ENCODE results near the gene SLC2A2.
A peak's percentile ranks its signal among the peaks of the same experiment; 100 is the strongest.

SLC2A2 gene

DNA sequence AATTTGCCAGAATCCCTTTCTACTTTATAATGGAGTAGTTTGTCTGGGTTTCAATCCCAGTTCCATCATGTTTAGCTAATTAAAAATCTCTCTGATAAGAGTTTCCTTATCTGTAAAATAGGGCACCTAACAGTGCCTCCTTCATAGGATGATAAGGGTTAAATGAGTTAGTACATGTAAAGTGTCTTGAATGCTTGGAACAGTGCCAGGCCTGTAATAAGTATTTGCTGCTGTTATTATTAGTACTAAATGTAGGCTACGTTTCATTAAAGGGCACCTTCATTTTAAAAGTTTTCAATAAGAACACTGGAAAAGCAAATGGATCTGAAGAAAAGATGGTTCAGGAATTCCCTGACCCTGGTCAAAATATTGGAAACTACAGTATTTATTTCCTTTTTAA lies 11.8 kb upstream of the SLC2A2 start:
- no peaks in the 10 kb centered on the region for H3K9me3 ChIP-seq (ENCODE audit: control insufficient read depth, low read length)
- DNase-seq, result no peak
- H3K27ac ChIP-seq (ENCODE audit: insufficient read depth, low read length, poor library complexity, severe bottlenecking), result no peak overlapping the region
- no peaks in the 10 kb centered on the region for H3K27me3 ChIP-seq (replicated peaks; ENCODE audit: control insufficient read depth, insufficient read depth, low read length, poor library complexity, severe bottlenecking)
- no peak overlapping the region for H3K4me3 ChIP-seq (ENCODE audit: insufficient read depth, low read depth, low read length, poor library complexity, severe bottlenecking)
- no peaks in the 10 kb centered on the region for H3K36me3 ChIP-seq (ENCODE audit: control insufficient read depth, insufficient read depth, low read length)
- no peaks in the 10 kb centered on the region for H3K4me1 ChIP-seq (ENCODE audit: control insufficient read depth, insufficient read depth, low read length, poor library complexity, severe bottlenecking)

GRCh38 chr3:171028779-171029232 lies 2.3 kb upstream of the SLC2A2 start:
- no peak for DNase-seq
- H3K36me3 ChIP-seq (ENCODE audit: control insufficient read depth, insufficient read depth, low read length), result no peaks in the 10 kb centered on the region
- no peaks in the 10 kb centered on the region for H3K9me3 ChIP-seq (ENCODE audit: control insufficient read depth, low read length)
- H3K4me1 ChIP-seq (ENCODE audit: control insufficient read depth, insufficient read depth, low read length, poor library complexity, severe bottlenecking), result no peaks in the 10 kb centered on the region
- peaks cover 6% of the 10 kb centered on the region for H3K27me3 ChIP-seq (replicated peaks; ENCODE audit: control insufficient read depth, insufficient read depth, low read length, poor library complexity, severe bottlenecking)
- H3K27ac ChIP-seq (ENCODE audit: insufficient read depth, low read length, poor library complexity, severe bottlenecking), result no peak overlapping the region
- H3K4me3 ChIP-seq (ENCODE audit: insufficient read depth, low read depth, low read length, poor library complexity, severe bottlenecking), result peak overlapping the region; percentile 37

- Histone ChIP-seq H3K9me3 (ENCODE audit: control insufficient read depth, low read length) (no peaks in the 10 kb centered on the region), H3K4me3 (ENCODE audit: insufficient read depth, low read depth, low read length, poor library complexity, severe bottlenecking) (peak overlapping the region; percentile 37), H3K27ac (ENCODE audit: insufficient read depth, low read length, poor library complexity, severe bottlenecking) (no peak overlapping the region), H3K36me3 (ENCODE audit: control insufficient read depth, insufficient read depth, low read length) (no peaks in the 10 kb centered on the region), H3K4me1 (ENCODE audit: control insufficient read depth, insufficient read depth, low read length, poor library complexity, severe bottlenecking) (no peaks in the 10 kb centered on the region), H3K27me3 (replicated peaks; ENCODE audit: control insufficient read depth, insufficient read depth, low read length, poor library complexity, severe bottlenecking) (peaks cover 6% of the 10 kb centered on the region)
- no peak for DNase-seq
These were observed 1.7 kb upstream of the SLC2A2 start for GRCh38 chr3:171028025-171028778.

GRCh38 chr3:171023566-171023965 lies 3.0 kb downstream of the SLC2A2 start:
- no peaks in the 10 kb centered on the region for H3K9me3 ChIP-seq (ENCODE audit: control insufficient read depth, low read length)
- peaks cover under 1% of the 10 kb centered on the region for H3K27me3 ChIP-seq (replicated peaks; ENCODE audit: control insufficient read depth, insufficient read depth, low read length, poor library complexity, severe bottlenecking)
- no peak for DNase-seq
- no peaks in the 10 kb centered on the region for H3K4me1 ChIP-seq (ENCODE audit: control insufficient read depth, insufficient read depth, low read length, poor library complexity, severe bottlenecking)
- H3K36me3 ChIP-seq (ENCODE audit: control insufficient read depth, insufficient read depth, low read length), result no peaks in the 10 kb centered on the region
- H3K27ac ChIP-seq (ENCODE audit: insufficient read depth, low read length, poor library complexity, severe bottlenecking), result no peak overlapping the region
- H3K4me3 ChIP-seq (ENCODE audit: insufficient read depth, low read depth, low read length, poor library complexity, severe bottlenecking), result no peak overlapping the region

- no peak for DNase-seq
- Histone ChIP-seq H3K9me3 (ENCODE audit: control insufficient read depth, low read length) (no peaks in the 10 kb centered on the region), H3K27me3 (replicated peaks; ENCODE audit: control insufficient read depth, insufficient read depth, low read length, poor library complexity, severe bottlenecking) (no peaks in the 10 kb centered on the region), H3K27ac (ENCODE audit: insufficient read depth, low read length, poor library complexity, severe bottlenecking) (no peak overlapping the region), H3K4me3 (ENCODE audit: insufficient read depth, low read depth, low read length, poor library complexity, severe bottlenecking) (no peak overlapping the region), H3K4me1 (ENCODE audit: control insufficient read depth, insufficient read depth, low read length, poor library complexity, severe bottlenecking) (no peaks in the 10 kb centered on the region), H3K36me3 (ENCODE audit: control insufficient read depth, insufficient read depth, low read length) (no peaks in the 10 kb centered on the region)
These were observed 5.1 kb downstream of the SLC2A2 start for GRCh38 chr3:171021377-171021776.

DNA sequence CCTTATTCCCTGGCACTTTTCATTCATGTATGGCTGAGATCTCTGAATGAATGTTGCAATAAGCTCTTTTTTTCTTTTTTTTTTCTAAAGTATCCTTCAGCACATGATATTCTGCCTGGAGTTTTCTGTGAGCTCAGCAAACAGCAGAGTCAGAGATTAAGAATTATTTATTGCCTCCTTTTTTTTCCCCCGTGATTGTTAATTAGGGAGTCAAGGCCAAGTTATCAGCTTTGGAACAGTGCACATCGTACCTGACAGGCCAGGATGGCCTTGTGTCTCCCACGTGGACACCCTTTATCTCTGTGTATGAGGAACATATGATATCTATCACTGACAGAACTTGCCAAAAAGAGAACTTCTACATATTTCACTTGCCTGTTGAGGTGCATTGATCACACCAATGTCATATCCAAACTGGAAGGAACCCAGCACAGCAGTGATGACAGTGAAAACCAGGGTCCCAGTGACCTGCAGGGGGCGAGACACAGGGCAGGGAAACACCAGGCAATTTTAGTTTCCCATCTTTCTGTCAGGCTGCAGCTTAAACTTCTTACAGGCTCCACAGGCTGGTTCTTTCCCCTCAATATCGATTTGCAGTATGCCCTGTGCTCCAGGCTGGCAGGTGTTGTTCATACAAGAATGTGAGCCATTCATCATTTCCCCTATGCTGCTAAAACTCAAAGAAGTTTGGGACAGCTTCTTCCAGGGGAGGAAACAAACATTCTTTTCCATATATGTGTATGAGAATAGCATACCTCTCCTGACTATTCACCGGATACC lies 8.2 kb downstream of the SLC2A2 start:
- no peak for DNase-seq
- Histone ChIP-seq H3K4me1 (ENCODE audit: control insufficient read depth, insufficient read depth, low read length, poor library complexity, severe bottlenecking) (no peaks in the 10 kb centered on the region), H3K27ac (ENCODE audit: insufficient read depth, low read length, poor library complexity, severe bottlenecking) (no peak overlapping the region)

DNA sequence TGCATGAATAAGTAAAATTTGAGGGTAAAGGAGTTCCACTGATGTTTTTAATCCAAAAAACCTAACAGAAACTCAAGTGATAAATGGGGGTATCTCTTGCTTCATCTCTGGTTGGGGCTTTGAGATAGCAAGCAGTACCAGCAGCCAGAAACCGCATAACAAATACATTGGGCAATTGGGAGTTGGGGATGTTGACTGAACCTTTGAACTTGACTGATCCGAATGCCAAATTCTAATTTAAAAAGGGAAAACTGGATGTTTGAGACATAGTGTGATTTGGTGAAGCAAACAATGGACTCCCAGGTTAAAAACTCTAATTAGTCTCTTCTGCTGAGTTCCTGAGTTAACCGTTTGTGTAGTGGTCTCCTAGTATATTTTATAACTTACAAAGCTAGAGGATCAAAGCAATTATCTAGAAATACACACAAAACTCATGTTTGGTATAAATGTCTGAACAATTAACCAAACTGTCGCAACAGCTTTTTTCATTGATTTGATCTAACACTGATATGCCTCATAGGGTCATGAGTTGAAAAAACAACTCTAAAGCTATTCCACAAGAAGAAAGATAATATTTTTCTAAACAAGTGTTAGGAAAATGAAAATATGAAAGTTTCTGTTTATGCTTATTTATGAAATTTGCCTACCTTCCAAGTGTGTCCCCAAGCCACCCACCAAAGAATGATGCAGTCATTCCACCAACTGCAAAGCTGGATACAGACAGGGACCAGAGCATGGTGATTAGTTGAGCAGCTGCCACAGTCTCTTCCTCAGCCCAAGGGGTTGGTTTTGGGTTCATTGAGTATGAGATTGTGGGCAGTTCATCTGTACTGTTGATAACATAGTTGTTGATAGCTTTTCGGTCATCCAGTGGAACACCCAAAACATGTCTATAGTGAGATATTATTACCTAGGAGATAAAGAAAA lies 12.4 kb downstream of the SLC2A2 start:
- no peaks in the 10 kb centered on the region for H3K36me3 ChIP-seq (ENCODE audit: control insufficient read depth, insufficient read depth, low read length)
- no peak for DNase-seq
- H3K9me3 ChIP-seq (ENCODE audit: control insufficient read depth, low read length), result no peaks in the 10 kb centered on the region
- no peak overlapping the region for H3K27ac ChIP-seq (ENCODE audit: insufficient read depth, low read length, poor library complexity, severe bottlenecking)
- H3K4me1 ChIP-seq (ENCODE audit: control insufficient read depth, insufficient read depth, low read length, poor library complexity, severe bottlenecking), result no peaks in the 10 kb centered on the region
- no peaks in the 10 kb centered on the region for H3K27me3 ChIP-seq (replicated peaks; ENCODE audit: control insufficient read depth, insufficient read depth, low read length, poor library complexity, severe bottlenecking)
- H3K4me3 ChIP-seq (ENCODE audit: insufficient read depth, low read depth, low read length, poor library complexity, severe bottlenecking), result no peak overlapping the region

More for the DNA sequence above, 8.2 kb downstream of the SLC2A2 start:
- Histone ChIP-seq H3K27me3 (replicated peaks; ENCODE audit: control insufficient read depth, insufficient read depth, low read length, poor library complexity, severe bottlenecking) (no peaks in the 10 kb centered on the region), H3K4me3 (ENCODE audit: insufficient read depth, low read depth, low read length, poor library complexity, severe bottlenecking) (no peak overlapping the region), H3K36me3 (ENCODE audit: control insufficient read depth, insufficient read depth, low read length) (no peaks in the 10 kb centered on the region), H3K9me3 (ENCODE audit: control insufficient read depth, low read length) (no peaks in the 10 kb centered on the region)

DNA sequence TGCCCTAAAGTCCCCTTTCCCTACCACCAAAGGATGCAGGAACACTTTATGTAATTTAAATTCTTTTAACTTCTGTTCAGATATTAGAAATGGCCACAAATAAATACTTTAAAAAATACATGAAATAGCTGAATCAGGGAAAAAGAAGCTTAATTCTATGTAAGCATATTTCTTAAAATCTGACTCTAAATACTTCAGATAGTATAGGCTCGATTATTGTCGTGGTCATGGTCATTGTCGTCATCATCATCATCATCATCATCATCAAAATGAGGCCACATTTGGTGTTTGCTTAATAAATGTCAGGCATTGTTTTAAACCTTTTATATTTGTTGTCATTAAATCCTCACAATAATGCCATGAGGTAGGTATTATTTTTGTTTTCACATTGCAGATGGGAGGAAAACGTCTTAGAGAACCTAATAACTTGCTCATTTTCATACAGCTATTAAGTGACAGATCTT lies 14.6 kb downstream of the SLC2A2 start:
- Histone ChIP-seq H3K4me1 (ENCODE audit: control insufficient read depth, insufficient read depth, low read length, poor library complexity, severe bottlenecking) (no peaks in the 10 kb centered on the region), H3K4me3 (ENCODE audit: insufficient read depth, low read depth, low read length, poor library complexity, severe bottlenecking) (no peak overlapping the region), H3K36me3 (ENCODE audit: control insufficient read depth, insufficient read depth, low read length) (no peaks in the 10 kb centered on the region), H3K9me3 (ENCODE audit: control insufficient read depth, low read length) (no peaks in the 10 kb centered on the region), H3K27ac (ENCODE audit: insufficient read depth, low read length, poor library complexity, severe bottlenecking) (no peak overlapping the region), H3K27me3 (replicated peaks; ENCODE audit: control insufficient read depth, insufficient read depth, low read length, poor library complexity, severe bottlenecking) (no peaks in the 10 kb centered on the region)
- DNase-seq, result no peak

DNA sequence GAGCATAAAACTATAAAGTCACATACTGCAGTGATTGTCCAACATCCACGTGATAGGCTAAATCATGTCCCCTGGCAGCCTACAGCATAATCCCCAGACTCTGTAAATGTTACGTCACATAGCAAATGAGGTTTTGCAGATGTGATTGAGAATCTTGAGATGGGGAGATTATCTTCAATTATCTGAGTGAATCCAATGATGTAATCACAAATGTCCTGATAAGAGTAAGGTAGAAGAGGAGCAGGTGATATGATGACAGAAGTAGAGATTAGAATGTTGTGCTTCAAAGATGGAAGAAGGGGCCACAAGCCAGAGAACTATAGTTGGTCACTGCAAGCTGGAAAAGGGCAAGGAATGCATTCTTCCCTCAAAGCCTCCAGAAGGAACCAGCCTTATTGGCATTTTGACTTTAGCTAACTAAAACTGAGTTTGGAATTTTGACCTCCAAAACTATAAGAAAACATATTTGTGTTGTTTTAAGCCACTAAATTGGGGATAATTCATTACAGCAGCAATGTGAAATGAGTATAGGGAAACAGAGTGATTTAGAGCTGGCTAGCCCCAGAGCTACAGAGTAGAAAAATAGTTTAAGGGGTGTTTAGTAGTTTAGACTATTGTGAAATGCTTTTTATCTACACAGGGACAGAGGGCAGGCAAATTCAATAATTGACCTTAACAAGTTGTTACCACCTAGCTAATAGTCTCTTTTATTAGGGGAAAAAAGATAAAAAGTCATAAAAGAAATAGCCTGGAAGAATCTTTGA lies 15.2 kb downstream of the SLC2A2 start:
- H3K27ac ChIP-seq (ENCODE audit: insufficient read depth, low read length, poor library complexity, severe bottlenecking), result no peak overlapping the region
- H3K27me3 ChIP-seq (replicated peaks; ENCODE audit: control insufficient read depth, insufficient read depth, low read length, poor library complexity, severe bottlenecking), result no peaks in the 10 kb centered on the region
- H3K4me1 ChIP-seq (ENCODE audit: control insufficient read depth, insufficient read depth, low read length, poor library complexity, severe bottlenecking), result no peaks in the 10 kb centered on the region
- H3K4me3 ChIP-seq (ENCODE audit: insufficient read depth, low read depth, low read length, poor library complexity, severe bottlenecking), result no peak overlapping the region
- H3K36me3 ChIP-seq (ENCODE audit: control insufficient read depth, insufficient read depth, low read length), result no peaks in the 10 kb centered on the region
- no peak for DNase-seq
- no peaks in the 10 kb centered on the region for H3K9me3 ChIP-seq (ENCODE audit: control insufficient read depth, low read length)
